Neural progenitor cell (in vitro differentiated cells): ENCODE measurements around the gene PRODH.

Experiments
- EZH2 ChIP-seq: fragments of 200-600 bp; sonication (generic); IDR thresholded peaks from 2 replicates; pipeline ENCODE4 v1.6.1; 2017; ENCODE audit warnings: antibody characterized with exemption, mild to moderate bottlenecking, moderate library complexity
- EZH2phosphoT487 ChIP-seq: fragments of 200-600 bp; sonication (generic); IDR thresholded peaks from 2 replicates; pipeline ENCODE4 v1.6.1; 2017; ENCODE audit warnings: antibody characterized with exemption
- TF ChIP-seq, protein P1 (sequence below): fragments of 200-600 bp; sonication (generic); IDR thresholded peaks from 2 replicates; pipeline ENCODE4 v1.5.1; 2017; ENCODE audit warnings: antibody characterized with exemption, mild to moderate bottlenecking

DNA sequence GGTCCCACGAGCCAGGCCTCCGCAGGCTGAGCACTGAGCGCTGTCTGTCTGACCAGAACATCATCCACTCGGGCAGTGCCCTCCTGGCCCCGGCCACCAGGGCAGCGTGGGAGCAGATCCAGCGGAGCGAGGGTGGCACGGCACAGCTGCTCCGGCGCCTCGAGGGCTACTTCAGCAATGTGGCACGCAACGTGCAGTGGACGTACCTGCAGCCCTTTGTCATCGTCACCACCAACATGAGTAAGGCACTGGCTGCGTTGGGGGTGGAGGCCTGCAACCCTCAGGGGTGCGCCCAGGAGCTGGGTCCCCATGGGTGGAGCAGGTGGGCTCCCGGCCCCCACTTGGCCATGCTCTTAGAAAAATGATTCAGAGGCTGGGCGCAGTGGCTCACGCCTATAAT is 49.7 kb upstream of the PRODH start:
- TF ChIP-seq EZH2 (no peak), EZH2phosphoT487 (no peak)
- TF ChIP-seq, protein P1, sequence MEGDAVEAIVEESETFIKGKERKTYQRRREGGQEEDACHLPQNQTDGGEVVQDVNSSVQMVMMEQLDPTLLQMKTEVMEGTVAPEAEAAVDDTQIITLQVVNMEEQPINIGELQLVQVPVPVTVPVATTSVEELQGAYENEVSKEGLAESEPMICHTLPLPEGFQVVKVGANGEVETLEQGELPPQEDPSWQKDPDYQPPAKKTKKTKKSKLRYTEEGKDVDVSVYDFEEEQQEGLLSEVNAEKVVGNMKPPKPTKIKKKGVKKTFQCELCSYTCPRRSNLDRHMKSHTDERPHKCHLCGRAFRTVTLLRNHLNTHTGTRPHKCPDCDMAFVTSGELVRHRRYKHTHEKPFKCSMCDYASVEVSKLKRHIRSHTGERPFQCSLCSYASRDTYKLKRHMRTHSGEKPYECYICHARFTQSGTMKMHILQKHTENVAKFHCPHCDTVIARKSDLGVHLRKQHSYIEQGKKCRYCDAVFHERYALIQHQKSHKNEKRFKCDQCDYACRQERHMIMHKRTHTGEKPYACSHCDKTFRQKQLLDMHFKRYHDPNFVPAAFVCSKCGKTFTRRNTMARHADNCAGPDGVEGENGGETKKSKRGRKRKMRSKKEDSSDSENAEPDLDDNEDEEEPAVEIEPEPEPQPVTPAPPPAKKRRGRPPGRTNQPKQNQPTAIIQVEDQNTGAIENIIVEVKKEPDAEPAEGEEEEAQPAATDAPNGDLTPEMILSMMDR: no peak
